ENCODE data around the gene NNT.
"Not testable (repeated sequence)": the region's sequence is repeated elsewhere in the genome, so short reads cannot be mapped to it uniquely, and the experiment has no call there.

NNT gene

DNA sequence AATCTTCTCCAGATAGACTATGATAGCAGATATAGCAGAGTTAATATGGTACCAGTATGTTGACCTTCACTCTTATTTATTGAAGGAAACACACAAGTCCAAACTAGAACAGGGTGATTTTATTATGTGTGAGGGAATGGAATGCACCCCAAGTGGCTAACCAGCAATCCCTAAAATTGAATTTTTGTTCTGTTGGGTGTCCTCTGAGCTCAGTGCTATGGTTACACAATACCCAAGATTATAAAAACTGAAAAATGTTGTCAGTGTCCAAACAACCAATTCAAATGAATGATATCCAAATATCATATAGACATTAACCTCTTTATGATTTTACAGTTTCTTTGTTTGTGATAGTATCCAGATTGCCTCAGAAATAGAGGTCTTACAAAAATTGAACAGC lies 60.9 kb downstream of the NNT start:
- no peak for DNase-seq (ENCODE audit: low read depth in 1 of 2, low spot score in 1 of 2)

DNA sequence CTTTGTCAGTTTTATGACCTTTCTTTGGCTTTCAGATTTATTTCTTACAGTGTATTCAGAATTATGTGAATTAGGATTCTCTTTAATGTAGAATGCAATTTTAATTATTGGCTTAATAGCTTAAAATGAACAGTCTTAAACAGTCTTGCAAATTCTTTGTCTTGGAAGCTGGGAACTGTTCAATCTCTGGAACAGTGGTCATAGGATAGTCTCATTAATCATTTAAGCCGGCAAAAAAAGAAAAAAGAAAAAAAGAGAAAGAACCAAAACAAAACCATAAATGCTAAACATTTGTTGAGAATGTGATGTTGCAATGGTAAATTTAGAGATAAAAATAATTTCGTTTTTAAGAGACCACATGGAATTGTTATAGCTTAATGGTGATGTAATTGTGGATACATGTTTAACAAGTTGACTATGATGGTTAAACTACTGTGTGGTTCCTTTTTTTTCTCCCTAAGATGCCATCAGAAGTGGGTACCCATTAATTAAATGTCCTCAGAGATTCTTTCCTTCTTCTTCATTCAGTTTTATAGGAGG lies 61.6 kb downstream of the NNT start:
- no peak for DNase-seq (ENCODE audit: low read depth in 1 of 2, low spot score in 1 of 2)

DNA sequence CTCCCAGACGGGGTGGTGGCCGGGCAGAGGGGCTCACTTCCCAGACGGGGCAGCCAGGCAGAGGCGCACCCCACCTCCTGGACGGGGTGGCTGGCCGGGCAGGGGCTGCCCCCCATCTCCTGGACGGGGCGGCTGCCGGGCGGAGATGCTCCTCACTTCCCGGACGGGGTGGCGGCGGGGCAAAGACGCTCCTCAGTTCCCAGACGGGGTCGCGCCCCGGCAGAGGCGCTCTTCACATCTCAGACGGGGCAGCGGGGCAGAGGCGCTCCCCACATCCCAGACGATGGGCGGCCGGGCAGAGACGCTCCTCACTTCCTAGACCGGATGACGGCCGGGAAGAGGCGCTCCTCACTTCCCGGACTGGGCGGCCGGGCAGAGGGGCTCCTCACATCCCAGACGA lies 62.8 kb downstream of the NNT start:
- DNase-seq (ENCODE audit: low read depth in 1 of 2, low spot score in 1 of 2) = not testable (repeated sequence)

DNA sequence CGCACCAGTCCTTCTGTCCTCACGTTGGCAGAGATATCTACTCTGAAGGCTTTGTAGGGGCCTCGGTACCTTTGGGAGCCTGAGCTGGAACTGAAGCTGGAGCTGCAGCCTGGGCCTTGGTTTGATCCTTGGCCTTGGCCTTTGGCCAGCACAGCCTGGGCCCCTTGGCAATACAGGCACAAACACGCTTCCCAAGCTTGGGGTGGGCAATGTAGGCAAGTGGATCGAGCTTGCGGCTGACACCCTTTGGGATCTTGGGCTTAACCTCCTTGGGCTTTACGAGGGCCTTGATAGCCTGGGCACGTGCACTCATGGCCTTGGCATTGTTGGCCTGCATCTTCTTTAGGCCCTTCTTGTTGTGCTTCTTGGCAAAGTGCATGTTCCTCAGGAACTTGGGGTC lies 63.7 kb downstream of the NNT start:
- not testable (repeated sequence) for DNase-seq (ENCODE audit: low read depth in 1 of 2, low spot score in 1 of 2)

DNA sequence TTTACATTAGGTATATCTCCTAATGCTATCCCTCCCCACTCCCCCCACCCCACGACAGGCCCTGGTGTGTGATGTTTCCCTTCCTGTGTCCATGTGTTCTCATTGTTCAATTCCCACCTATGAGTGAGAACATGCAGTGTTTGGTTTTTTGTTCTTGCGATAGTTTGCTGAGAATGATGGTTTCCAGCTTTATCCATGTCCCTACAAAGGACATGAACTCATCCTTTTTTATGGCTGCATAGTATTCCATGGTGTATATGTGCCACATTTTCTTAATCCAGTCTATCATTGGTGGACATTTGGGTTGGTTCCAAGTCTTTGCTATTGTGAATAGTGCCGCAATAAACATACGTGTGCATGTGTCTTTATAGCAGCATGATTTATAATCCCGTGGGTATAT lies 64.4 kb downstream of the NNT start:
- DNase-seq (ENCODE audit: low read depth in 1 of 2, low spot score in 1 of 2) = not testable (repeated sequence)

DNA sequence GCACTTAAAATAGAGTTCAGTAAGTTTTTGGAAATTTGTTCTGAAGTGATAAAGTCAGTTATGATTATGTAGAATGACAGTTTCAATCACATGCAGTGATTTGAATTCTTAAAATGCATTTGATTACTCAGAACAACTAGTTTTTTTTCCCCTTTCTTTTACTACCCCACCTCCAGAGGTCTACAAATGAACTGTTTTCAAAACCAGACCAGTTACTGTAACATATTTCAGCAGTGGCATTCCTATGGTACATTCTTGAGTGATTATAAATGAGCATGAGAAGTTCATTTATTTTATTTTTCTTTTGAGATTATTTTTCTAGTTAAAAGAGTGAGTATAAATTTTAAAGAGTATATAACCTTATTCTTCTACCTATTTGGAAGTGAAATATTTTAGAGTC lies 71.6 kb downstream of the NNT start:
- no peak for DNase-seq (ENCODE audit: low read depth in 1 of 2, low spot score in 1 of 2)

DNA sequence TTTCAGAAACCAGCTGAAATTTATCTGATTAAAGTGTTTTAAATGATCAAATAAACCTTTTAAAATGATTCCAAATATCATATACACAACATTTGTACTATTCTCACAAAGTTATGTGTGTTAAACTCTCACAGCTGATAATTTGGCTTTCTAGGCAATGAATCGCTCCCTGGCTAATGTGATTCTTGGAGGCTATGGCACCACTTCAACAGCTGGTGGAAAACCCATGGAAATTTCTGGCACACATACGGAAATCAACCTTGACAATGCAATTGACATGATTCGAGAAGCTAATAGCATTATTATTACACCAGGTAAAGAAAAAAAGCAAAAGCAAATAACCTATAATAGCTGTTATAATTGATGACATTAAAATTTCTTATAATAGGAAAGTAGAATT lies 72.4 kb downstream of the NNT start:
- no peak for DNase-seq (ENCODE audit: low read depth in 1 of 2, low spot score in 1 of 2)

DNA sequence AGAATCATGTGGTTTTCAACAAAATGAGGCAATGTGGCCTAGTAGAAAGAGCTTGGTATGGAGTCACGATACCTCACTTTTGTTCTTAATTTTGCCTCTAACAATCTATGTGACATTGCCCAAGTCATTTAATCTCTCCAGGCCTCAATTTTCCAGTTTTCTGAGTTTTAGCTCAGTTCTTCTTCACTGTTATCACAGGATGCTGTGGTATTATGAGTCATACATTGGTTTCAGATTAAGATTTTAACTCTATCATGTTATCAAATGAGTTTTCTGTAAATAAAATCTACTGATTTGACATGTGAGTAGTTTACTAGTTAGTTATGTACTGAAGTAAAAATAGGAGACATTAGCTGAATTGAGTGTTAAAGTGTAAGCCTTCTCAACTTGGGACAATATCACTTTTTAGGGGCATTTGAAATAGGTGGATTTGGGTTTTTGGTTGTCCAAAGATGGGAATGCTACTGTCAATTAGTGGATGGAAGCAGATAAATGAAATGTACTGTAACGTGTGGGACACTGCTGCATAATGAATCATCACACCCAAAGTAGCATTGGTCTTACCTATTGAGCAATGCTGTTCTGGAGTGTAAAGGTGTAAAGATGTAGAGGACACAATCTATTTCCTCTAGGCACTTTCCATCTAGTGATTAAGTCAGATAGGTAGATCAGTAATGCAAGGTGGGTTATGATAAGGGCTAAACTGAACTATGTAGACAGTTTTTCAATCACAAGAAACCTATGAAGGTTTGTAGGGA lies 73.3 kb downstream of the NNT start:
- no peak for DNase-seq (ENCODE audit: low read depth in 1 of 2, low spot score in 1 of 2)

DNA sequence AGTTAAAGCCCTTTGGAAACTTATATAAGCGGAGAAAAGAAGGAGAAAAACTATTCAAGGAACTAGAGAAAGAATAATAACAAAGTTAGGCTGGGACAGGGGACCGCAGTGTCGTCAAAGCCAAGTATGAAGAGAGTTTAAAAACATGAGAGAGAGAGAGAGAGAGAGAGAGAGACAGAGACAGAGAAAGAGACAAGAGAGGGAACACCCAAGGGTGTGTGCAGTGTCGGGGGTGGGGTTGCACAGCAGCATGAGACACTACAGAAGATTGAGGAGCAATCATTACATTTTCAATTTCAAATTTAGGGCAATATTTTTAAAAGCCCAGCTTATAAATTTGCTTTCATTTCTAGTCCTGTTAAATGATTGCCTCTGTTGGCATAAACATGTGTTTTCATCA lies 74.3 kb downstream of the NNT start:
- DNase-seq (ENCODE audit: low read depth in 1 of 2, low spot score in 1 of 2) = no peak

DNA sequence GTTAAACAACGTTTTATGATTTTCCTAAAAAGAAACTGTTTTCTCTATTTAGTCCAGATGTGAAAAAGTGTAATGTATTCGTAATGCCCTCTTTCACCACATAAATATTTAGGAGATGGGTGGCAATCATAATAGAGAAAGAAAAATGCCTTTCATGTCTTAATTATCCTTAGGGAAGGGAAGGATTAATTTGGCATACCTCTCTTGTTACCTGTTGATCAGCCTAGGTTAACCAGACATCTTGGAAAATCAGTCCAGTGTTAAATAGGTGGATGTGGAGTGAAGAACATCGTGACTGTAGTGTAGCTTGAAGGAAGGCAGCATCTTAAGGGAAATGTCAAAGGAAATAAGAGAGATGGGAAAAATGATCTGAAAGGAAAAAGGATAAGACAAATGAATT lies 76.2 kb downstream of the NNT start:
- no peak for DNase-seq (ENCODE audit: low read depth in 1 of 2, low spot score in 1 of 2)

DNA sequence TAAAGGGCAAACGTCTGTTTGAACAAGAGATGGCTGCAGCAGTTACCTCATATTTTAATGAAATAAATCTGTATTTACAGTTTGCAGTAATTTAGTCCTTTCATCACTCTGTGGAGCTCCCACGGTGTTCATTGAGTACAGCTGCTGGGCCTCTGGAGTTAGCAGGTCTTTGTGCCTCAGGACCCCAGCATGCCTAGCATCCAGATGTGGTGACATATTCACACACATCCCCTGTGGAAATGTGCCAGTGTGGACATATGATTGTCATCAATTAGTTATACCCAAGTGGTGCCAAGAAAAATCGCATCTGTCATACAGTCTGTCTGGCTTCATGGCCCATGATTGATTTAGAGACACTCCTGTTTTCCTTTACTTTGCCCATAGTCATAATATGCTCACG lies 77.3 kb downstream of the NNT start:
- DNase-seq (ENCODE audit: low read depth in 1 of 2, low spot score in 1 of 2) = no peak

DNA sequence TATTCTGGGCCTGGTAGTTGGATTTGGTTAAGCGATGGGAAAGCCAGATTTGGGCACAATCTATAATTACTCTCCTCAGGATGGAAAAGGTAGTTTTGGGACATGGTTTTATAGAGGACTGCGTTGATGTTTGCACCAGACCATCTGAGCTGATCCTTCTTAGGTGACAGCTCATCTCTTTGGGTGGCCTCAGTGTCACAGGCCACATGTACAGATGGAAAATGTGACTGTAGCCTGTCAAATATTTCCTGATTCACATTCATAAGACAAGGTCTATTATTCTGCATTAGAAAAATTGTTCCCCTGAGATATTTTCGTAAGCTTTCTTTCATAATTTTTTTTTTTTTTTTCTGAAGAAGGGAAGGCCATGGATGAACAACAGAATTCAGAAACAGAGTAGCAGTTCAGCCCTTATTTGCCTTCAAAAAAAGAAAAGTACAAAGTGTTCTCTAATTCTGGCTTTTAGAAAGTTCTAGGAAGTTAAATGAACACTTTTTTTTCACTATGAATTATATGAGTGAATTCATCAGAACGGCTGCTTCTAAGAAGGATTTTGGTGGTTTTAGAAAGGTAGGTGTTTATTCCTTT lies 81.0 kb downstream of the NNT start:
- DNase-seq (ENCODE audit: low read depth in 1 of 2, low spot score in 1 of 2) = no peak

DNA sequence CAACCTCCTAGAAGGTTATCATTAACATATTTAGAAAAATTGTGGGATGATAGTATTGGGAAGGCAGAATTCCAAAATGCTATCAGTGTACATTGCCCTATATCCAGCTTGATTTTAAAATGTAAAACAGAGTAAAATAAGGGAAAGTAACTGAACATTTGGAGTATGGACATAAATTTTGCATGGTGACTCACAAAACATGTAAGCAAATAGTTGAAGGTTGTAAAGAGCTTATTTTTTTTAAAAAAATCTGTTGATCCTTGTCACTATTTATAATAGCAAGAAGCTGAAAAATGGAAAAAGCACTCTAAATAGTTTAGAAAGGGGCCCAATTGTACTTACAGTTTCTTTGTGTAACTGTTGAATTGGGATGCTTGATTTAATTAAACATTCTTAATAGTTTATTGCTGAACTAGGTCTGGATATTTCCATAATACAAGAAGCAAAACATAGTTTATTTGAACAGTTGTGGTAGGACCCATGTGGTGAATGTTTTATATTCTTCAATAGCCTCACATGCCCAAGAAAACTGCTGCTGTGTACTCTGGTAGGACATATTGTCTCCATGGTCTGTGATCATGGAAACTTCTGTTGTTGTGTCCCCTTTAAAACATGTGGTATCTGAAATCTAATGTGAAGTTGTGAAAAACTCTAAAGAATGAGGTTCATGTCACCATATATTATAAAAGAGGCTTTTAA lies 82.4 kb downstream of the NNT start:
- no peak for DNase-seq (ENCODE audit: low read depth in 1 of 2, low spot score in 1 of 2)

DNA sequence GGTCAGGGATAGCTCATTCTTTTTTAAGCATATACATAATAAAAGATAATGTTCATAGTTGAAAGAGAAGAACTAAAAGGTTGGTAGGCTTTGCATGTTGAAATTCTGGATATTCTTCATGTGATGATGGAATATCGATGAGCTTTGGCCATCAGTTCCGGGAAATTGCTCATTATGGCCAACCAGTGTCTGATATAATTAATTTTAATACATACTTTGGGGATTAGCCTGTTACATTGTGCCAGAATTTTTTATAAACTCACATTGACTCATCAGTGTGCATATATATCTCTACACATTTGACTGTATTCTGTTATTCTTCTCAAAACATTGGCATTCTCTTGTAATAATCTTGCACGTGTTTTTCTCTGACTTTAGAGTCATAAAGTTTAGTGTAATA lies 84.3 kb downstream of the NNT start:
- DNase-seq (ENCODE audit: low read depth in 1 of 2, low spot score in 1 of 2) = no peak

DNA sequence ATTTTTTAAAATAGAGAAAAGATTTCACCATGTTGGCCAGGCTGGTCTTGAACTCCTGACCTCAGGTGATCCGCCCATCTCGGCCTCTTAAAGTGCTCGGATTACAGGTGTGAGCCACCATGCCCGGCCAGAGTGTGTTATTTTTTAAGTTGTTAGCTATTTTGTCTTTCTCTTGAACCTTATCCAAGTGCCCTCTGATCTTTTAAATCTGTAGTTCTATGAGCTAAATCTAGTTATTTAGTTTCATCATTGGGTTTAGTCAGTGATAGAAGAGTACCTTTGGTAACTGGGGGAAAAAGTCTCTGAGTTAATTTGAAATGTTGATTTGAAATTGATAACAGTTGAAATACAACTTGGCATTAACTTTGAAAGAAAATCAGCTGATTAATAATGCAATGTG lies 88.3 kb downstream of the NNT start:
- DNase-seq (ENCODE audit: low read depth in 1 of 2, low spot score in 1 of 2) = no peak

DNA sequence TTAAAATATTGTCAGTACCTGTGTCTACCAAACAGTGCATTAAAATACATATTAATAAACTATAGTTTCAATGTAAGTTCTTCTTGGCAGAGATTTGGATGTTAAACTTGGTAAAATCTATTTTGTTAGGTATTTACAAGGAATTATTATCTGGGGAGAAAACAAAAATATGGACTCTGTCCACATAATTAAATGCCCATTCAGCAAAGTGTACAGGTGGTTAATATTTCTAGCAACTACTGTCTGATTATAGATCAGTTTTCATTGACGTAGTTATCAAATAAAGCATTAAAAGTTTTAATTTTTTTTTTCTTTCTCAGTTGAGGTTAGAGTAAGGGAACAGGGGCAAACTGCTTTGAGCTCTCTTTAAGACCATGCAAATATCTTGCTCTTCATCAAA lies 88.9 kb downstream of the NNT start:
- DNase-seq (ENCODE audit: low read depth in 1 of 2, low spot score in 1 of 2) = no peak

DNA sequence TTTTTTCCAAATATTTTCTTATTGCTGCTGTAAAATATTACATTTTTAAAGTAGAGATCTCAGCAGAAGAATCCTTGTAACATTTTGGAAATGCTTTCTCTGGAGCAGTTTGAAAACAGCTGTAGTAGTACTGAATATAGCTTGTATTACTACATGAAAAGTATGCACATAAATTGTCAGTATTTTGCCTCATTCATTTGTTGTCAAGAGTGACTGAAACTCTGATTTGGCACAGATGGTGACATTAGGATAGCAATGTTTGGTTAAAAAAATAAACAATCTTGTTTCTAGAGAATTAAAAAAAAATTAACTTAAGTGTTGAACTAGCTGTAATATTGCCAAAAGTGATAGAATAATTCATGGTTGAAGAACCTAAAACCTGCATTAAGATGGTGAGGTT lies 90.4 kb downstream of the NNT start:
- no peak for DNase-seq (ENCODE audit: low read depth in 1 of 2, low spot score in 1 of 2)

DNA sequence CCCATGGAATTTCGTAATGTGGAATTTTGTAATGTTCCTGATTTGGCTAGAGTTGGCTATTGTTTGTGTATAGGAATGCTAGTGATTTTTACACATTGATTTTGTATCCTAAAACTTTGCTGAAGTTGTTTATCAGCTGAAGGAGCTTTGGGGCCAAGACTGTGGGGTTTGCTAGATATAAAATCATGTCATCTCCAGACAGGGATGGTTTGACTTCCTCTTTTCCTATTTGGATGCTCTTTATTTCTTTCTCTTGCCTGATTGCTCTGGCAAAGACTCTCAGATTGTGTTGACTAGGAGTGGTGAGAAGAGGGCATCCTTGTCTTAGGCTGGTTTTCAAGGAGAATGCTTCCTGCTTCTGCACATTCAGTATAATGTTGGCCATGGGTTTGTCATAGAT lies 91.0 kb downstream of the NNT start:
- DNase-seq (ENCODE audit: low read depth in 1 of 2, low spot score in 1 of 2) = no peak

DNA sequence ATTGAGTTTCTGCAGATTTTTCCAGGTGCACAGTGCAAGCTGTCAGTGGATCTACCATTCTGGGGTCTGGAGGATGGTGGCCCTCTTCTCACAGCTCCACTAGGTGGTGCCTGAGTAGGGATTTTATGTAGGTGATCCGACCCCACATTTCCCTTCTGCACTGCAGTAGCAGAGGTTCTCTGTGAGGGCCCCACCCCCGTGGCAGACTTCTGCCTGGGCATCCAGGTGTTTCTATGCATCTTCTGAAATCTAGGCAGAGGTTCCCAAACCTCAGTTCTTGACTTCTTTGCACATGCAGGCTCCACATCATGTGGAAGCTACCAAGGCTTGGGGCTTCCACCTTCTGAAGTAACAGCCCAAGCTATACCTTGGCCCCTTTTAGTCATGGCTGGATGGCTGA lies 93.5 kb downstream of the NNT start:
- DNase-seq (ENCODE audit: low read depth in 1 of 2, low spot score in 1 of 2) = not testable (repeated sequence)

DNA sequence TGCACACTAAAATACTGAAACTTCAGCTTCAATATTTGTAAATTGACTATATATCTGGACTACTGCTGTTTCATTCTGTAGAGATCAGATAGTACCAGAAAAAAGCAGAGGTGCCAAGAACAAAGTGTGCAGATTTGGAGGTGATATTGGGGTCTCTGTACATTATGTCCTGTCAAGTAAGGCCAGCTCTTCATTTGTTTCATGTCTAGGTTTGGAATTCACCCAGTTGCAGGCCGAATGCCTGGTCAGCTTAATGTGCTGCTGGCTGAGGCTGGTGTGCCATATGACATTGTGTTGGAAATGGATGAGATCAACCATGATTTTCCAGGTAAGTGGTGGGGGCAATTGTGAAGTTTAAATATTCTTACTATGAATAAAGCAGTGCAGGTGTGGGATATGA lies 96.9 kb downstream of the NNT start:
- DNase-seq (ENCODE audit: low read depth in 1 of 2, low spot score in 1 of 2) = no peak

DNA sequence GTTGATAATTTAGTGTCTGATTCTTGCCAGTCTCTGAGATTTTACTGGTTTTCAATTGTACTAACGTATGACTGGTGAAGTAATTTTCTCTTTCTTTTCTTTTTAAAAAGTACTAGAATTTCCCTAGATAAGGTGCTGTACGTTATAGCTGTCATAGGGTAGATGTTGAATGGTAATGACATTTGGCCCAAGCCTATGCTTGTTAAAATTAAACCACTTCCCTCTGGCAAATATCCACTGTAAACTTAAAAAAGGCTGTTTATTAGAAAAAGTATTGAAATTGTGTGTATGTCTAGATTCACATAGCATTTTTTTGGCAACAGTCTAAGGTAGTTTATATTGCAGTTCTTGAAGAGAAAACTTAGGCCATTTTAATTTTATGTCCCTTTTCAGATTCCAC lies 97.6 kb downstream of the NNT start:
- no peak for DNase-seq (ENCODE audit: low read depth in 1 of 2, low spot score in 1 of 2)

DNA sequence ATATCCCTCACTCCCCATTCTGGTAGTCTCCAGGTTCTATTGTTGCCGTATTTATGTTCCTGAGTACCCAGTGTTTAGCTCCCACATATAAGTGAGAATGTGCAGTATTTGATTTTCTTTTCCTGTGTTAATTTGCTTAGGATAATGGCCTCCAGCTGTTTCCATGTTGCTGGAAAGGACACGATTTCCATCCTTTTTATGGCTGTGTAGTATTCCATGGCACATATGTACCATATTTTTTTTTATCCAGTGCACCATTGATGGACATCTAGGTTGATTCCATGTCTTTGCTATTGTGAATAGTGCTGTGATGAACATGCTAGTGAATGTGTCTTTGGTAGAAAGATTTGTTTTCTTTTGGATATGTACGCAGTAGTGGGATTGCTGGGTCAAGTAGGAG lies 98.2 kb downstream of the NNT start:
- DNase-seq (ENCODE audit: low read depth in 1 of 2, low spot score in 1 of 2) = no peak

All from stimulated activated CD4-positive, alpha-beta T cell treated with anti-CD3 and anti-CD28 coated beads, Interleukin-15, amount 100 ng/mL, for 1 hour (primary cell).